Activated CD8-positive, alpha-beta memory T cell treated with anti-CD3 and anti-CD28 coated beads, Interleukin-2, amount 50 U/mL, for 24 hours (primary cell): ENCODE measurements around the gene WIPF2.

Source experiments
- DNase-seq: peaks from one replicate; pipeline ENCODE4 v3.0.0-alpha.2; 2020; ENCODE audit errors: extremely low read depth

Gene WIPF2, protein sequence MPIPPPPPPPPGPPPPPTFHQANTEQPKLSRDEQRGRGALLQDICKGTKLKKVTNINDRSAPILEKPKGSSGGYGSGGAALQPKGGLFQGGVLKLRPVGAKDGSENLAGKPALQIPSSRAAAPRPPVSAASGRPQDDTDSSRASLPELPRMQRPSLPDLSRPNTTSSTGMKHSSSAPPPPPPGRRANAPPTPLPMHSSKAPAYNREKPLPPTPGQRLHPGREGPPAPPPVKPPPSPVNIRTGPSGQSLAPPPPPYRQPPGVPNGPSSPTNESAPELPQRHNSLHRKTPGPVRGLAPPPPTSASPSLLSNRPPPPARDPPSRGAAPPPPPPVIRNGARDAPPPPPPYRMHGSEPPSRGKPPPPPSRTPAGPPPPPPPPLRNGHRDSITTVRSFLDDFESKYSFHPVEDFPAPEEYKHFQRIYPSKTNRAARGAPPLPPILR

DNA sequence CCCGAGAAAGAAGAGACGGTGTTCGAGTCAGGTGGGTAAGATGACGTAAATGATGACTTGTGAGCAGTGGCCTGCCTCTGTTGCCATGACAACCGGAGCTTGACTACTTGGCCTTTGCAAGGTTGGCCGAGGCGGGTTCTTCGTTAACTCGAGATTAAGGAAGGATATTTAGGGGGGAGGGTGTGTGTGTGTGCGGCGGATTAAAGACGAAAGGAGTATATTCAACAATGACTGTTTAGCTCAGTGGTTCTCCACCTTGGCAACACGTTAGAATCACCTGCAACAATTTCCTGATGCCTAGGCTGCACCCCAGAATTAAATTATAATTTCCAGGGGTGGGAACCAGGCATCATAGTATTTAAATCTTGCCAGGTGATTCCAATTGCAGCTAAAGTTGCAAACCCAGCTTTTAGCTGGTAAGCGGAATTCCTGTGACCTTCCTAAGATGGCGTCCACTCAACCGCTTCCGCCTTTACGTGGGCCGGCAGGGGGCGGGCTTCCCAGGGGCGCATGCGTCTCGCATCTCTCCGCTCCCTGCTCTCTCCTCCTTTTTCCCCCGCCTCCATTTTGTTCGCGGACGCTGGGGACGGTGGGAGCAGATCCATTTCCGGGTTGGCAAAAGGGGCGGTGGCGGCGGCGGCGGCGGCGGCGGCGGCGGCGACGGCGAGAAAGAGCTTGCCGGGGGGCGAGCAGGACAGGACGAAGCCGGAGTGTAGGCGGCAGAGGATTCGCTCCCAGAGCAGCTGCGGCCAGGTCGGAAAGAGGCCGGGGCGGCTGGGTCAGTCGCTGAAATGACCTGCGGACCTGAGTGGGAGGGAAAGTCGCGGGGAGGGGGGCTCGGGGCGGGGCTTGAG is at the start of gene WIPF2:
Gene WIPF2 (plus strand): TSS at position 565 of the 854 bp plus-strand sequence. CDS start 37,156 bp downstream, outside the sequence.
- peak; percentile 91 for DNase-seq

DNA sequence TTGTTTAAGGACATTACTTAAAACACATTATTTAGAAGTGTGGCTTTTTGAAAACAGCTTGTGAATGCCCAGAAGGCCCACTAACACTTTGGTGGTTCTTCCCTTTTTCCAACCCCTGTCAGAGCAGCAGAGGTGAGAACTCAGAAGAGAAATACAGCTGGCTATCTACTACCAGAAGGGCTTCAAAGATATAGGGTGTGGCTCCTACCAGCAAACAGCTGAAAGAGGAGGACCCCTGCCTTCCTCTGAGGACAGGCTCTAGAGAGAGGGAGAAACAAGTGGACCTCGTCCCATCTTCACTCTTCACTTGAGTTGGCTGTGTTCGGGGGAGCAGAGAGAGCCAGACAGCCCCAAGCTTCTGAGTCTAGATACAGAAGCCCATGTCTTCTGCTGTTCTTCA is 48.8 kb upstream of the WIPF2 start:
- DNase-seq: no peak

DNA sequence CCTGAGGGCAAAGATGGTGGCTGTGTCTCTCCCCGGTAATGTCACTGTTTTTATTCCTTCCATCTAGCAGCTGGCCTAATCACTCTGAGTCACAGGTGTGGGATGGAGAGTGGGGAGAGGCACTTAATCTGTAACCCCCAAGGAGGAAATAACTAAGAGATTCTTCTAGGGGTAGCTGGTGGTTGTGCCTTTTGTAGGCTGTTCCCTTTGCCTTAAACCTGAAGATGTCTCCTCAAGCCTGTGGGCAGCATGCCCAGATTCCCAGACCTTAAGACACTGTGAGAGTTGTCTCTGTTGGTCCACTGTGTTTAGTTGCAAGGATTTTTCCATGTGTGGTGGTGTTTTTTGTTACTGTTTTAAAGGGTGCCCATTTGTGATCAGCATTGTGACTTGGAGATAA is 47.4 kb upstream of the WIPF2 start:
- DNase-seq: no peak

DNA sequence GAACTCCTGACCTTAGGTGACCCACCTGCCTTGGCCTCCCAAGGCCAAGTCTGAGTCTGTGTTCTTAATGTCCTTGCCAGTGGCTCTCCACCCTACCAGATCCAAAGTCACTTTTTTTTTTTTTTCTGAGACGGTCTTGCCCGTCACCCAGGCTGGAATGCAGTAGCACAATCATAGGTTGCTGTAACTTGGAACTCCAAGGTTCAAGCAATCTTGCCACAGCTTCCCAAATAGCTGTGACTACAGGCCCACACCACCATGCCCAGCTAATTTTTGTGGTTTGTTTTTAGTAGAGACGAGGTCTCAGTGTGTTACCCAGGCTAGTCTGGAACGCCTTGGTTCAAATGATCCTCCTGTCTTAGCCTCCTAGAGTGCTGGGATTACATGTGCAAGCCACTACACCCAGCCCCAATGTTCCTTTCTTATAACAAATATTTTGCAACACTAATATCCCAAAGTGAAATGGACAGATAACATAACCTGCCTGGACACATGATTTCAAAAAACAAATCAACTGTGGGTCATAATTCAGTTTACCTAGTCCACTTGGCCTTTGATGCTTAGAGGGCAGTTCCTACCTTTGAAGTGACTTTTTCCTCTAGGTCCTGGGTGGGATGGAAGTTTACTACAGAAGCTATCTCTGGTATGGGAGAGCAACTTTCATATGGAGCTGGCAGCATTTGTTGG is 45.9 kb upstream of the WIPF2 start:
- DNase-seq: no peak

DNA sequence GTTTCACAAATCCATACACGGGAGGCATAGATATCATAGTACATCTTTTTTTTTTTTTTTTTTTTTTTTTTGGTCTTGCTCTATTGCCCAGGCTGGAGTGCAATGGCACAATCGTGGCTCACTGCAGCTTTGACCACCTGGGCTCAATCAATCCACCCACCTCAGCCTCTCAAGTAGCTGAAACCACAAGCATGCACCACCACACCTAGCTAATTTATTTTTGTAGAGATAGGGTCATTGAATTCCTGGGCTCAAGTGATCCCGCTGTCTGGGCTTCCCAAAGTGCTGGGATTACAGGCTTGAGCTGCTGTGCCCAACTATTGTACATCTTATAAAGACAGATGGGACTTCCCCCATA is 45.3 kb upstream of the WIPF2 start:
- DNase-seq: no peak

DNA sequence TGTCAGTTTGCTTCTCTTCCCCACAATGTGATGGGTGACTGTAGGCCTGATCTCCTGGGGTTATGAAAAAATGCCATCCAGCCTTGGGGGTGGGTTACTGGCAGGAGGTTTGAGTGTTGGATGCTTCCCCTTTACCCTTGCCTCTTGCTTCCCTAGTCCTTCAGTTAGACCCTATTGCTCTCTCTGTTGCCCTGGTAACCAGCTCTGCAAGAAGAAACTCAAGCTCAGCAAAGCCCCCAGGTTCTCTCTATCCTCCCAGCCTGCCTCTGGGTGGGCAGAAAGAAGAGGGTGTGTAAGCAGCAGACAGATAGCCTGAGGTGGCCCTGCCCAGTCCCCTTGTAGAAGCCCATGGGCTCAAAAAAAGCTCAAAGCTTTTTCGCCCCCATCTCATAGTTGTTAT is 44.6 kb upstream of the WIPF2 start:
- no peak for DNase-seq

DNA sequence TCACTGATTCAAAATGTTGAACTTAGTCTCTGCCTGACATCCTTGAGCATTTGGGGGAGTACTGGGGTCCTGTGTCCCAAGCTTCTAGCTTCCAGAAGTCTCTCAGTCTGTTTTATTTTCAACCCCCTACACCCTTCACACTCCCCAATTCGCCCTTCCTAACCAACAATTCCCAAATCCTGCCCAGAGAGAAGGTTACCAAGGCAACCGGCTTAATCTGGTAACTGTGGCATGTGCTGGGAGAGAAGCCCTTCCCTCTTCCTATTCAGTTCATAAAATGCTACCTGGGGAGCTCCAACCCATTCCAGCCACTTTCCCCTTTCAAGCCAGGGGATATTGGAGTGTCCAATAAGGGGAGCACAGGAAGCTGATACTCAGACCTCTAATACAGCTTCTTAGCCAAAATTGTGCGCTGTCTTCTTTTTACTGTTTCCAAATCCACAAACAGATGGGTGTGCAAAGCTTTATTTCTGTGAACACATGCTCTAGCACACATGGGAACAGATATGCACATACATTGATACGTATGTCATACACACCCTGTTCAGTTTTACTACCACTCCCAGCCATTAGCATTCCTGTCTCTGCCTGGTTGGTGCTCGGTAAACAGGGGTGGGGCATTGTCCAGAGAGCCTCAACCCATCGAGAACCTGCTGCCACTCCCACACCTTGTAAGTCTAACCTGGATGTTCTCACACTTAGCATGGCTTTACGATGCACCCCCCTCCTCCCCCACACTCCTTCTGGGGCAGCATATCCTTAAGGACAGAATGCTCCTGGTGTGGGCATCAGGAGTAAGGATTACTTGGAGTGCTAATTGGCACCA is 43.0 kb upstream of the WIPF2 start:
- DNase-seq: no peak

DNA sequence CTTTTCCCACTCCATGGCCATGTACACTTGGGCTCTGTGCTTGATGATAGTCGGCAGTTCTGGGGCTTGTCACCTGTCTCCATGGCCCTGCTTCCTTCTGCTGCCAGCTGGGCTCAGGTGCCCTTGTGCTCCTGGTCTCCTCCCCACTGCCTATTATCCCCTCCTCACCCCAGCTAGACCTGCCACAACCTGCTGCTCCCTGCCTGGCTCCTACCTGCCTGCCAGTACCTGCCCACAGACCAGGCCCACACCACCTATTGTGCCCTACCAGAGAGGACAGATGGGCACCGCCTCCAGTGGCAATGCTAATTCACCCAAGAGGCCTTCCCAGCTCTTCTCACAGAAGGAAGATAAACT is 42.4 kb upstream of the WIPF2 start:
- DNase-seq: no peak

DNA sequence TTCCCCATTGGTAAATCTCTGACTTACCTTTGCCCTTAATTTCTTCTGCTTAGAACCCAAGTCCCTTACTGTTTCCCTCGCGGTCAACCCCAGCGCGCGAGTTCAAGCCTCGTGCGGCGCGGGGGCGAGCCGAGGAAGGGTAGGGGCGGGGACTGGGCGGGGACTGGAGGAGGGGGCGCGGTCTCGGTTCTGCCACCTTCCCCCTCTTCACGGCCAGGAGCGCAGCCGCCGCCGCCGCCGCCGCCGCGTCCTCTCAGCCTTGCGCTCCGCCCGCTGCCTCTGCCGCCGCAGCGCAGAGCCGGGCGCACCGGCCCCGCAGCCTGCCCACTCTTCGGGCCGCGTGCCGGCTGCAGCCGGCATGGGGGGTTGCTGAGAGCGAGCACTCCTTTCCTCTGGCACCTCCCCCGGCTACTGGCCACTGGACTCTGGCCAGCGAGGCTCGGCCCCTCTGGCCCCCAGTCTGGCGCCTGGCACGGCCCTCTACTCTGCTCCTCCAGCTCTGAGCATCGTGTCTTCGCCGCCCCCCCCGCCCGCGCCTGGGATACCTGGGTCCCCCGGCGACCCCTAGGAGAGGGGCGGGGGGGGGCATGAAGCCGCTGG is 41.7 kb upstream of the WIPF2 start, which contains the start of gene RAPGEFL1:
Gene RAPGEFL1 (plus strand): TSS at position 196 of the 600 bp plus-strand sequence. CDS start 392 bp downstream, at position 588.
- DNase-seq: peak; percentile 57

DNA sequence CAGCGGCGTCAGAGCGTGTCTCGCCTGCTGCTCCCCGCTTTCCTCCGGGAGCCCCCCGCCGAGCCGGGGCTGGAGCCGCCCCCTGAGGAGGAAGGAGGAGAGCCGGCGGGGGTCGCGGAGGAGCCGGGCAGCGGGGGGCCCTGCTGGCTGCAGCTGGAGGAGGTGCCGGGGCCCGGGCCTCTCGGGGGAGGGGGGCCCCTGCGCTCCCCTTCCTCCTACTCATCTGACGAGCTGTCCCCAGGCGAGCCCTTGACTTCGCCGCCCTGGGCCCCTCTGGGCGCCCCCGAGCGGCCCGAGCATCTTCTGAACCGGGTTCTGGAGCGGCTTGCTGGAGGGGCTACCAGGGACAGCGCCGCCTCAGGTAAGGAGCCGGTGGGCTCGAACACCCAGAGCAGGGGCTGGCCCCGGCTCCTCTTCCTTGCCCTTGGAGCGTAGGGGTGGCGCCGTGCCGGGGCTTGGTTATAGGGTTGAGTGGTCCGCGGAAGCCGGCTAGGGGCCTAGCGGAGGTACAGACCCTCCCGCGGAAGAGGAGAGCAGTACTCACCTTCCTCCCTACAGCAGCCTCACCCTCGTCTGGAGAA is 41.0 kb upstream of the WIPF2 start:
- DNase-seq: no peak

DNA sequence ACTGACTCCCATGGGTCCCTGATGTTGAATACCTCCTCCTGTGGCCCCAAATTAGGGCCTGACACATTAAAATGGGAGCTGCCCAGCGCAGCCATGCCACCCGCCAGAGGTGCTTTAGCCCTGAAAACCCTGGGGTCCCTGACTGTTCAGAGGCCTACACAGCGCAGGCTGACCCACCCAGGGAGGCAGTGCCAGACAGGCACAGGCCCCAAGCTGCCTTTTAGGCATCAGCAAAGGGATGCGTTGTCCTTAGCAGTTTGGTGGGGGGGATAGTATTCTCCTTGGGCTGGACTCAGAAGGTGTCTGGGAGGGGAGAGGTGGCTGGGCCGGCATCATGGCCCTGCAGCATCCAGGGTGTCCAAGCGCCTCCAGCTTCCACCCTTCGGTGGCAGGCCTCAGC is 40.4 kb upstream of the WIPF2 start:
- DNase-seq: no peak

DNA sequence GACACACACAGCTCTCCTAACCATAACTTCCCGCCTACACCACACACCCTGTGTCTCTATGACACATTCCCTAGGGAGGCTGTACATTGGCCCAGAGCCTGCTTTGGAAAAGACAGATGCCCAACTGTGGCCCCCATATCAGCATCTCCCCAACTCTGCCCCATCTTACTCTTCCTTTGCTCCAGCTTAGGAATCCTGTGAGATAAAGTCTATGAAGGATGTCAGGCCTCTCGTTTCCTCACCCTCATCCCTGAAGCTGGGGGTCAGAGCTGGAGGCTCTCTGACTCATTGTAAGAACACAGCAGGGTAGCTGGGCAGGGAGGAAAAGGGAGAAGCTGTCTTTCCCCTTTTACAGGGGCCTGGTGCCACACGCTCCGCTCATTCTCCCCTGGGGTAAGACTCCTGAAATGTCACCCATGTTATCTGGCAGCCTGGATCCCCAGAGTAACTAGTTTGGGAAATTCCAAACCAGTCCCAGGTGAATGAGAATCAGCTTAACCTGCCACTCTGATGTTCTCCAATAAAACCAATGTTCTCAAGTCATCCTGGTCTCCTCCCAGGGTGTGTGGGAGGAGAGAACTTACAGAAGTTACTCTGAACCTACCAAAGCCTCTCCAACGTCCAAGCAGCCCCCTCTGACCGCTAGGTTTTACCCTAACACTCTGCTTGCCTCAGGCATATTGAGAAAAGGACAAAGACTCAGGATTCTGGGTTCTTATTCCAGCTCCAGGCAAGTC is 39.0 kb upstream of the WIPF2 start:
- no peak for DNase-seq

DNA sequence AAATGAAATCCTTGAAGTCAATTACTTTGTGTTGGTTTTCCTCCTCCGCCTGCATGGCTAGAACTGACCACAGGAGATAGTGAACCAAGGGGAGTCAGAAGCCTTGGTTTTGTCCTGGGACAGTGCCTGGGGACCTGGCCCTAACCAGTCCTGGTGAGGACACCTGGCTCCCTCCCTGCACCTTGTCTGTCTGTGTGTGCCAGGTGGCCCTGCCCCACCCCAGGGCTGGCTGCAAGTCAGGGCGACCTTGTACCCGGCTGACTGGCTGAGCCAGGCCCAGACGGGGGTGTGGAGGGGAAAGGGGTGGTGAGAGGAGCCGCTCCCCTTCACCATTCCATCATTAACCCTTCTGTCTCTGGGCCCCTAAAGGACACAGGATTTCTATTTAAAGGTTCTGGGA is 38.4 kb upstream of the WIPF2 start:
- DNase-seq: no peak

DNA sequence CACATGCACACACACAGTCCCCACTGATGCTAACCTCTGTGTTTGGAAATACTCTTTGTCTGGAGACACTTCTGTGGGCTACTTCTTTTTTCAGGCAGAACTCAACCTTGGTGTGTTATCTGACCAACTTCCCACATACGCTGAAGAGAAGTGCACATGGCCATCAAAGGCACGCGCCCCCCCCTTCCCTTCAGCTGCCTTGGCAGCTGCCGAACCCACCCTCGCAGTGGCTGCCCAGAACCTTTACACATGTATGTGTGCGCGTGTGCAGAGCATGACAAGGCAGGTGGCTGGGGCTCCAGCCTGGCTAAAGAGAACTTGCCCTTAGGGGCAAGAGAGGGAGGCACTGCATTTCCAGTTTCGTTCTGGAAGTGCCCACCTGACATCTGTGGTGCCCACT is 37.9 kb upstream of the WIPF2 start:
- DNase-seq: no peak

DNA sequence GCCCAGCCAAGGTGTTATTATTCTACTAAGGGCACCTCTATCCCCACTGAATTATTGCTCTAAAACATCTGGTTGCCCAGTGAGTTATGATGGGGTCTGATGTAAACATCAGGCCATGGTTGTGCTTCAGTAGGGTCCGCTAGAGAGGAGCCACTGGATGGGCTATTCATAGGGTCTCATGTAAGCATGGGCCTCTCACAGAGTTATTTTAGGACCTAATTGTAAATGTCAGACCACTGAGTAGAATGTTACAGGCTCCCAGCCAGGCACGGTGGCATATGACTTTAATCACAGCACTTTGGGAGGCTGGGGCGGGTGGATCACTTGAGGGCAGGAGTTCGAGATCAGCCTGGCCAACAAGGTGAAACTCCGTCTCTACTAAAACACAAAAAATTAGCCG is 36.5 kb upstream of the WIPF2 start:
- no peak for DNase-seq

DNA sequence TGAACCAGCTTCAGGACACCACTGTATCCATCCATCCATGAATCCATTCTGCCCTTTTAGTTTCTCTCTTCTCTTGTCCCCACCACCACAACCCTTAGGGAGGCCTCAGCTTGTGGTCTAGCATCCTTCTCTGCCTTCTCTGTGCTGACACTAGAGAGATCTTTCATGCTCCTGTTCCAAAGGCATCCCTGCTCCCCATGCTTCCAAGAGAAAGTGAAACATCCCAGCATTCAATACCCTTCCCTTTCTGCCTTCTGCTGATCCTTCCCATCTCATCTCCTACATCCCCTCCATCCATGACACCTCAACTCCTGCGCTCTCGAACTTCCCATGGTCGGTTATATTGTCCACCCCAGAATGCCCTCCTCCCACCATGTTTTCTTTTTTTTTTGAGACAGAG is 31.9 kb upstream of the WIPF2 start:
- no peak for DNase-seq

DNA sequence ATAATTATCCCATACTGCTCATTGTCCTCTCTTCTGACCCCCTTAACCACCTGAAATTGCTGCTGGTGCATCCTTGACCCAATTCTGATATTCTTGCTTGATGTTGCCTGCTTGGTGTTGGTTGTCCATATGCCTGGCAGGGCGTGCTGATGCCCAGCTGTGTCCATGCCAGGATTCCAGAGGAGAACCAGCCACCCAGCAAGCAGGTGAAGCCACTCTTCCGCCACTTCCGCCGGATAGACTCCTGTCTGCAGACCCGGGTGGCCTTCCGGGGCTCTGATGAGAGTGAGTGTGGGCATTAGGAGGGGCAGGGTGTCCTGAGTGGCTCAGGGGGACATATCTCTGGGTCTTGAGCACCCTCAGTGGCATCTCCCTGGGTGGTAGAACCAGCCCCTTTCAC is 30.4 kb upstream of the WIPF2 start:
- no peak for DNase-seq

DNA sequence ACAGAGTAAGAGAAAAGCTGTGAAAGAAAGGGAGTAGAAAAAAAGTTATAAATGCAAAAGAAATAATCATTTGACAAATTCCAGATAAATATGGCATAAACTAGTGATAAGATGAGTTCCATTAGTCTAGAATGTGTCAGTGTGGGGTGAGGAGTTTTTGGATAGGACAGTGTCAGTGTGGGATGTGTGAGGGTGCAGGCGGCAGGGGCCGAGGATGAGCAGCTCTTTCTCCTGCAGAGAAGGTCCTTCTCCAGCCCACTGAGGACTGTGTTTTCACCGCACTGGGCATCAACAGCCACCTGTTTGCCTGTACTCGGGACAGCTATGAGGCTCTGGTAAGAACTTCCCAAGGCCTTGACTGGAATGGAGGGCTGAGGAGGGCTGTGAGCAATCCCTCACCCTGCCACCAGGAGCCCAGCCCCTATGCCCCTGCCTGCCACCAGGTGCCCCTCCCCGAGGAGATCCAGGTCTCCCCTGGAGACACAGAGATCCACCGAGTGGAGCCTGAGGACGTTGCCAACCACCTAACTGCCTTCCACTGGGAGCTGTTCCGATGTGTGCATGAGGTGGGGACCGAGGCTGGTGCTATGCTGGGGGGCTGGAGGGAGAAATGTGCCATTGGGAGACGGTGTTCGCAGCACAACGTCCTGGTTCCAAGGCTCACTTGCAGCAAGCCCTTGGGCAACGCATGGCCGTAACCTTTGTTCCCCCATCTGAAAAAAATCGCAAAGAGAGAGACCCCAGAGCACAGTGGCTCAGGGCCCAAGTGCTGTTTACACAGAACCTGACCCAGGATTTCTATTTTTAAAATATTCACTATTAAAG is 28.7 kb upstream of the WIPF2 start:
- DNase-seq: no peak
